DOHH2 (cell line): ENCODE data around the gene TRNP1.

Source experiments
- H3F3A ChIP-seq: fragments of 200-600 bp; sonication (generic), shearing (Covaris generic); 2 replicates; pipeline ENCODE4 v1.6.0; 2016; ENCODE audit warnings: antibody characterized with exemption, mild to moderate bottlenecking; ENCODE audit not compliant: control insufficient read depth, insufficient read depth
- H3K27ac ChIP-seq: fragments of 200-600 bp; sonication (generic); 2 replicates; pipeline ENCODE4 v1.5.1; 2014; ENCODE audit warnings: low read depth, mild to moderate bottlenecking, low read length, moderate library complexity
- H3K27me3 ChIP-seq: fragments of 200-600 bp; sonication (generic); 2 replicates; pipeline ENCODE4 v1.6.1; 2014; ENCODE audit warnings: mild to moderate bottlenecking, low read length, mixed read lengths; ENCODE audit not compliant: control insufficient read depth
- H3K36me3 ChIP-seq: fragments of 200-600 bp; sonication (generic); 2 replicates; pipeline ENCODE4 v1.6.1; 2014; ENCODE audit warnings: mild to moderate bottlenecking, low read length, moderate library complexity, mixed read lengths; ENCODE audit not compliant: control insufficient read depth
- H3K4me1 ChIP-seq: fragments of 200-600 bp; sonication (generic); 2 replicates; pipeline ENCODE4 v1.6.1; 2014; ENCODE audit warnings: mild to moderate bottlenecking, low read length, mixed read lengths; ENCODE audit not compliant: control insufficient read depth
- H3K4me2 ChIP-seq: fragments of 200-600 bp; sonication (generic); 2 replicates; pipeline ENCODE4 v1.6.0; 2014; ENCODE audit warnings: mild to moderate bottlenecking, low read length, moderate library complexity
- H3K4me3 ChIP-seq: fragments of 200-600 bp; sonication (generic); 2 replicates; pipeline ENCODE4 v1.5.1; 2014; ENCODE audit warnings: mild to moderate bottlenecking, low read length, mixed read lengths
- H3K79me2 ChIP-seq: fragments of 200-600 bp; sonication (generic); 2 replicates; pipeline ENCODE4 v1.6.1; 2014; ENCODE audit warnings: mild to moderate bottlenecking, low read length, mixed read lengths; ENCODE audit not compliant: control insufficient read depth
- H3K9me2 ChIP-seq: fragments of 200-600 bp; sonication (generic); replicated peaks from 2 replicates; pipeline ENCODE4 v1.6.1; 2014; ENCODE audit warnings: mild to moderate bottlenecking, low read length, mixed read lengths; ENCODE audit not compliant: control insufficient read depth
- H3K9me3 ChIP-seq: fragments of 200-600 bp; sonication (generic); 2 replicates; pipeline ENCODE4 v1.6.1; 2014; ENCODE audit warnings: antibody characterized with exemption, low read length, mixed read lengths; ENCODE audit not compliant: control insufficient read depth, insufficient read depth
- H4K20me1 ChIP-seq: fragments of 200-600 bp; sonication (generic); 2 replicates; pipeline ENCODE4 v1.6.0; 2014; ENCODE audit warnings: low read depth, mild to moderate bottlenecking, antibody characterized with exemption, low read length, moderate library complexity; ENCODE audit not compliant: control insufficient read depth, insufficient read depth
- CTCF ChIP-seq: fragments of 200-600 bp; sonication (generic); IDR thresholded peaks from one replicate; pipeline ENCODE4 v1.5.1; 2014; ENCODE audit warnings: antibody characterized with exemption, mild to moderate bottlenecking, low read depth, low read length; ENCODE audit not compliant: poor library complexity, severe bottlenecking
- EZH2phosphoT487 ChIP-seq: fragments of 200-600 bp; sonication (generic); IDR thresholded peaks from 2 replicates; pipeline ENCODE4 v1.6.1; 2017; ENCODE audit warnings: borderline replicate concordance, mild to moderate bottlenecking, antibody characterized with exemption, low read length, moderate library complexity, mixed read lengths

The TRNP1 gene

GRCh38 chr1:27049607-27050006 lies 56.1 kb downstream of the TRNP1 start:
- H3K4me3 ChIP-seq, result no peak overlapping the region; the same call in 1 of the 2 replicates
- H3F3A ChIP-seq, result no peaks in the 10 kb centered on the region
- H3K27me3 ChIP-seq, result peaks cover 10% of the 10 kb centered on the region
- no peaks in the 10 kb centered on the region for H3K36me3 ChIP-seq
- H4K20me1 ChIP-seq, result no peaks in the 10 kb centered on the region
- H3K9me2 ChIP-seq, result no peaks in the 10 kb centered on the region
- no peak overlapping the region for H3K4me2 ChIP-seq
- H3K9me3 ChIP-seq, result no peaks in the 10 kb centered on the region
- no peak overlapping the region for H3K27ac ChIP-seq
- no peaks in the 10 kb centered on the region for H3K79me2 ChIP-seq
- TF ChIP-seq CTCF (no peak), EZH2phosphoT487 (no peak)
- peaks cover 15% of the 10 kb centered on the region for H3K4me1 ChIP-seq
